ENCODE results near the gene THPO. TPM values are rescaled to one million over a fixed set of nuclear protein-coding genes. Genes with fewer than 3 reads are reported as not detected.

Gene THPO
- total and polyA plus RNA-seq, 9 of the 15 experiments (the other 6 are each of a cell fraction or from before 2014, with no cell fraction given), result 0.11 to 1.1 (median 0.35) TPM; not detected in 1

DNA sequence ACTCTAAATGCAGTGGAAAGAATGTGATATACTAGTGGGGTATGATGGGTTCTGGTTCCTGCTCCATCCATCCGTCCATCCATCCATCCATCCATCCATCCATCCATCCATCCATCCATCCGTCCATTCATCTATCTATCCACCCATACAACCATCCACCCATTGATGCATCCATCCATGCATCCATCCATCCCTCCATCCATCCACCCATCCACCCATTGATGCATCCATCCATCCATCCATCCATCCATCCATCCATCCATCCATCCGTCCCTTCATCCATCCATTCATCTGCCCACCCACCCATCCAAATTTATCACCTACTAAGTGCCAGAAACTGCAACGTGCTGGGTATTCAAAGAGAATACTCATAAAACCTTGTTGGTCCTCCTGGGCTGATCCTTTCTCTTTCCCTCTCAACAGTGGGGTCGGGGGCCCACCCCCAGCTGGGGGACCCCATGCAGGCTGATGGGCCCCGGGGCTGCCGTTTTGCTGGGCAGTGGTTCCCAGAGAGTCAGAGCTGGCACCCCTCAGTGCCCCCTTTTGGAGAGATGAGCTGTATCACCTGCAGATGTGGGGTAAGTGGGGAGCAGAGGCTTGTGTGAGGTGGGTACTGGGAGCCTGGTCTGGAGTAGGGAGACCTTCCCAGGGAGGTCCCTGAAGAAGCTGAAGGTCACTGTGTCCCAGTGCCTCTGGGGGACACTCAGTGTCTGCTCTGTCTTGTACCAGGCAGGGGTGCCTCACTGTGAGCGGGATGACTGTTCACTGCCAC is 10.3 kb upstream of the THPO start:
- CTCF ChIA-PET (ENCODE audit: low intra/inter-chr PET ratio), result no interaction called here
- Histone ChIP-seq H3K9me1 (ENCODE audit: control insufficient read depth, insufficient read depth, low read length) (no peaks in the 10 kb centered on the region), H4K20me1 (replicated peaks; ENCODE audit: control insufficient read depth, insufficient read depth, low read length) (peaks cover 5% of the 10 kb centered on the region), H3K9ac (ENCODE audit: insufficient read depth in 1 of 2, low read depth in 2 of 2, low read length in 2 of 2) (0 out of 4 replicates have a peak overlapping the region, but pooled peaks of 1 of the 2 experiments have one; percentile 66), H3K27ac (ENCODE audit: extremely low read depth, low read depth, low read length) (no peak overlapping the region), H3K27me3 (ENCODE audit: control insufficient read depth in 2 of 2, insufficient read depth in 2 of 2, low read length in 2 of 2) (peaks cover 18 to 74% of the 10 kb centered on the region in 2 experiments; a peak in 4 of 5 replicates), H3K4me3 (no peak overlapping the region), H3K79me2 (ENCODE audit: control insufficient read depth, insufficient read depth, low read length) (no peaks in the 10 kb centered on the region), H3K9me3 (replicated peaks; ENCODE audit: control insufficient read depth, insufficient read depth, low read depth, low read length) (no peaks in the 10 kb centered on the region), H2AFZ (ENCODE audit: low read depth, low read length) (no peak overlapping the region), H3K4me1 (replicated peaks in 1 of 2; ENCODE audit: control insufficient read depth in 2 of 2, insufficient read depth in 2 of 2, low read length in 2 of 2) (peaks cover 0 to 11% of the 10 kb centered on the region in 2 experiments; a peak in 1 of 5 replicates), H3K36me3 (ENCODE audit: control insufficient read depth, insufficient read depth, low read length) (no peaks in the 10 kb centered on the region), H3K4me2 (ENCODE audit: insufficient read depth, low read length) (no peak overlapping the region)
- intact Hi-C loops (cut with micrococcal nuclease), result loop anchor here (10.0 kb wide), 1 partner anchor 326 kb away; the partner anchor contains the start of gene MAGEF1
- WGBS (ENCODE audit: insufficient coverage, low coverage, missing lambda C conversion rate), result 1% methylated on average over 8 of the region's 8 CpGs
- TF ChIP-seq KDM1A (IDR thresholded peaks at IDR 0.05) (peak in 1 of 2 experiments; percentile 38; a peak in 2 of 4 replicates), BRF1 (IDR thresholded peaks at IDR 0.05; ENCODE audit: borderline replicate concordance, extremely low read depth, insufficient read length) (no peak), XRCC5 (IDR thresholded peaks at IDR 0.05; ENCODE audit: low read depth, low read length) (no peak)
- FAIRE-seq (no peak), DNase-seq (ENCODE audit: extremely low read depth in 1 of 4, low spot score in 3 of 4) (no peak), ATAC-seq (no peak)
- POLR2A ChIA-PET, result interaction anchor here (0.6 to 0.9 kb wide), 4 partner anchors 17 to 777 kb away, joined by 3 to 4 read pairs (median 3); no protein-coding TSS in a partner anchor
- no TSS peak for BruUV-seq (replicated peaks)
- in situ Hi-C loops (cut with MboI), result no loop called here

Data from K562 (cell line).